NCI-H2227 treated with DMSO at 0.1 percent for 48 hours (cell line): Measurements from ENCODE around the gene PRIM2.
"Not testable (repeated sequence)": the region's sequence is repeated elsewhere in the genome, so short reads cannot be mapped to it uniquely, and the experiment has no call there.

Experiments used
- DNase-seq: peaks from one replicate; lab custom pipeline; 2025; lab: John Stamatoyannopoulos, UW

PRIM2 gene

GRCh38 chr6:57368965-57369731 lies 51.7 kb downstream of the PRIM2 start:
- not testable (repeated sequence) for DNase-seq

GRCh38 chr6:57371779-57372178 lies 54.3 kb downstream of the PRIM2 start:
- not testable (repeated sequence) for DNase-seq

DNA sequence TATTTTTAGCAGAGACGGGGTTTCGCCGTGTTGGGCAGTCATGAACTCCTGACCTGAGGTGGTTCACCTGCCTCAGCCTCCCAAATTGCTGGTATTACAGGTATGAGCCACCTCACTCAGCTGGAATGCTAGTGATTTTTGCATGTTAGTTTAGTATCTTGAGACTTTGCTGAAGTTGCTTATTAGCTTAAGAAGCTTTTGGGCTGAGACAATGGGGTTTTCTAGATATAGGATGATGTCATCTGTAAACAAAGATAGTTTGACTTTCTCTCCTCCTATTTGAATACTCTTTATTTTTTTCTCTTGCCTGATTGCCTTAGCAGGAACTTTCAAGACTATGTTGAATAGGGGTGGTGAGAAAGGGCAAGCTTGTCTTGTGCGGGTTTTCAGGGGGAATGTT lies 57.3 kb downstream of the PRIM2 start:
- not testable (repeated sequence) for DNase-seq

DNA sequence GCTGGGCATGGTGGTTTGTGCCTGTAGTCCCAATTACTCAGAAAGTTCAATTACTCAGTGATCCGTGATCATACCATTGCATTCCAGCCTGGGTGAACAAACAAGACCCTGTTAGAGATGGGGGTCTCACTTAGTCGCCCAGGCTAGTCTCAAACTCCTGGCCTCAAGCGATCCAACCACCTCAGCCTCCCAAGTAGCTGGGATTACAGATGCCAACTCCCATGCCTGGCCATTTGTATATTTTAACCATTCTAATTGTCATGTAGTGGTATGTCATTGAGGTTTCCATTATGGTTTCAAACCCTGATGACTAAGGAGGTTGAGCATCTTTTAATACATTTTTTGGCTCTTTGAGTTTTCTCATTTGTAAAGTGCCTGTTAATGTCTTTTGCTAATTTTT lies 58.7 kb downstream of the PRIM2 start:
- DNase-seq = not testable (repeated sequence)

DNA sequence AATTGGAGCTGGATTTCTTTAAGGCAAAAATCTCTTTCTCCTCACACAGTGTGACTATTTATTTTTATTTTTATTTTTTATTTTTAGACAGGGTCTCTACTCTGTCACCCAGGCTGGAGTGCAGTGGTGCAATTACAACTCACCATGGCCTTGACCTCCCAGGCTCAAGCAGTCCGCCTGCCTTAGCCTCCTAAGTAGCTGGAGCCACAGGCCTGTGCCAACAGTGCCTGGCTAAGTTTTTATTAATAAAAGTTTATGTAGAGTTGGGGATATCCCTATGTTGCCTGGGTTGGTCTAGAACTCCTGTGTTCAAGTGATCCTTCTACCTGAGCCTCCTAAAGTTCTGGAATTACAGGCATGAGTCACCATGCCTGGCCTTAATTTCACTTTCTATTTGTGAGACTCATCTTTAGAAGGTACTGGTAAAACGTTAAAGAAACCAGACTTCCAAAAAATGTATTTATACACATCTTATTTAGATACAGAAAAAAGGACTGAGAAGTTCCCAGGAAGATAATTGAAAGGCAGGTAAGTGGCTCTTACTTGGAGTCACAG lies 71.7 kb downstream of the PRIM2 start:
- DNase-seq = not testable (repeated sequence)

GRCh38 chr6:57390818-57391217 lies 73.4 kb downstream of the PRIM2 start:
- DNase-seq = not testable (repeated sequence)

- DNase-seq = not testable (repeated sequence)
Measured at GRCh38 chr6:57392047-57392446, 74.6 kb downstream of the PRIM2 start.

- not testable (repeated sequence) for DNase-seq
Measured at GRCh38 chr6:57419341-57419740, 101.9 kb downstream of the PRIM2 start.

DNA sequence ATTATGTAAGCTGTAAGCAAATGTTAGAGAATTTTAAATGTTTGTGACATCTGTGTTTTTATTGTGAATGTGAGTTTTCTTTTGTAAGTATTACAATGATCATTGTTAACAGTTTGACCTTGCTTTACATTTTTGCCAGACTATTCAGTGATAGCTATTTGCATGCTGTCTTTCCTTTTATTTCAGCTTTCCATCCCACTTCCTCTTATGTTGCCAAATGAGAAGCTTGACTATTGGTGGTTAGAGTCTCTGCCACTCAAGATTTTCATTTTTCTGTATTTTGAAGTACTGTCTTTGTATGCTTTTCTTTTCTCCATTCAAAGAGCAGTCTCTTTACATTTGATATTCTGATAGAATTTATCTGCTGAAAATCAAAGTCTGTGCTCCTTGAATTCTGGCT lies 104.1 kb downstream of the PRIM2 start:
- DNase-seq = no peak

GRCh38 chr6:57423468-57423867 lies 106.0 kb downstream of the PRIM2 start:
- no peak for DNase-seq

DNA sequence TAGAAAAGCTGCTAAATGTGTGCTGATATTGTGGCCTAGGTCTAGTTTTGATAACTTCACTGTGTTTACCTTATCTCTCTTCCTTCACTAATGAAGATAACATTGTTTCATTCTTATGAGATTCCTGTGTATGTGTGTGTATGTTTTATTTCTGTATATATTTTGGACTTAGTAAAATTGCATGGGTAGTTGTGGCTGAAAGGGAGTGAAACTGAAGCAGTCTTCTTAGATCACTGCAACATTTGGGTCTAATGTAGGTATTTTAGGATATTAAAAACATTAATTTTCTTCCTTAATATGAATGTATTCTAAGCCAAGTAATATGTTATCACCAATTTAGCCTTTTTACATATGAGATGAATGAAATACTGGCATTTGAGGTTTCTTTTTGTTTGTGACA lies 114.3 kb downstream of the PRIM2 start:
- not testable (repeated sequence) for DNase-seq

DNA sequence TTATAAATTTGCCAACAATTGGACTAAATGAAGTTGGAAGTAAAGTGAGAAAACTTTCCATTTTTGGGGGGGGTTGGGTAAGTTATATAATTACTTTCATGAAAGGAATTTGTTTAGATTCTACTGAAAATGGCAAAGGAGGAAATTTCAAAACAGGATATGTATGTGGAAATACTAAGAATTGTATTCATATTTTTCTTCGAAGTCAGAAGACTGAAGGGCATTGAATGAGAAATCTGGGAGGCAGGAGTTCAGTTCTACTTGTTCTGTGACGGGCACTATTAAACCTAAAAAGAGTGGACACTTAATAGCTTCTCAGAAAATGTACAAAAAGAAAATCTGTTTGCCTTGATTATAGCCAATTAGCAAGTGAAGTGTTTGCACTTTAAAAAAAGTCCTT lies 114.7 kb downstream of the PRIM2 start:
- DNase-seq = no peak

DNA sequence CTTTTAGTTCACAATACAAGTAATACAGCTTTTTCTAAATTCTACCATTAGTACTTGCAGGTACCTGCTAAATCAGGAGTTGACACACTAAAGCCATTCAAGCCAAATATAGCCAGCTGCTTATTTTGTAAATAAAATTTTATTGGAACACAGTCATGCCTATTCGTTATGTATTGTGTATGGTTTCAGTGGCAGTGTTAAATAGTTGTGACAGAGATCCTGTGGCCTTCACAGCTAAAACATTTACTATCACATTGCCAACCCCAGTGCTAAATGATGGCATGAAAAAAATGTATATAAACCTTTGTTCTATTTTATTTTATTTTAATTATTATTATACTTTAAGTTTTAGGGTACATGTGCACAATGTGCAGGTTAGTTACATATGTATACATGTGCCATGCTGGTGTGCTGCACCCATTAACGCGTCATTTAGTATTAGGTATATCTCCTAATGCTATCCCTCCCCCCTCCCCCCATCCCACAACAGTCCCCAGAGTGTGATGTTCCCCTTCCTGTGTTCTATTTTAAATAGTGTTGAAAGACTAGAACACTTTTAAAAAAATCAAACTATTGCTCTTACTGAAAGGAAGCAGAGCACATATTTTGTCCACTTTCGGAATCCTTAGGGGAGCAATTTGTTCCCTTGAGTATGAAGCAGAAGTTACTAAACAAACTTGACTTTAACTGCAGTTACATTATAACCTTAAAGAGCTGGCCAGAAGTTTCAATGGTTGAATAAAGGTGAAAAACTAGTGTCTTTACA lies 115.7 kb downstream of the PRIM2 start:
- no peak for DNase-seq

GRCh38 chr6:57433790-57434189 lies 116.4 kb downstream of the PRIM2 start:
- DNase-seq = not testable (repeated sequence)

DNA sequence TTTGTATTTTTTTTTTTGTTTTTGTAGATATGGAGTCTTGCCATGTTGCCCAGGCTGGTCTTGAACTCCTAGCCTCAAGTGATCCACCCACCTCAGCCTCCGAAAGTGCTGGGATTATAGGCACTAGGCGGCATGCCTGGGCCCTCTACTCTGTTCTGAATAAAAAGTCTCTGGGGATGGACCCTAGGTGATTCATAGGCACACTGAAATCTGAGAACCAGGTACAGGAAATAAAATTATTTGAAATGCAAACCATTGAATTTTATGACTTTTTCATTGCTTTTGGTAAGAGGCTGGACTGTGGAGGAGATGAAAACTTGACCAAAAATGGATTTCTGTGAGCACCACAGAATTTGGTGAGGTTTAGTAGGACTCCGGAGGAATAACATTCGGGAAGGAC lies 117.5 kb downstream of the PRIM2 start:
- no peak for DNase-seq

- DNase-seq = no peak
Measured at GRCh38 chr6:57435475-57436160, 118.2 kb downstream of the PRIM2 start.

DNA sequence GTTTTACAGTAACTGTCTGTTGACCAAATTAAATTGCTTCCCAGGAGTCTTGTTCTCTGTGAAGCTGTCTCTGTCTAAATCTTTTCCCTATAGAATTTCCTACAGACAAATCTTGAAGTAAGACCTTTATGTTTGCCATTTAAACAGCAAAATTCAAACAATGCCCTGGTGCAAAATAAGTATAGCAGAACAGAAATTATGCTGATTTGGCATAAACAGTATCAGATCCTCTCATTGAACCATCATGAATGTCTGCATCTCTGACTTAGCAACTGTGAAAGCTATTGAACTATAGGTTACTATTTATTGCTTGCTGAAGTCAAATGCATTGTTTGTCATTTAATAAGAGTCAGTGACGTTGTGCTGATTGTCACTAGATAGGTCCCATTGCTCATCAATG lies 123.3 kb downstream of the PRIM2 start:
- DNase-seq = not testable (repeated sequence)

GRCh38 chr6:57442133-57442532 lies 124.7 kb downstream of the PRIM2 start:
- not testable (repeated sequence) for DNase-seq

DNA sequence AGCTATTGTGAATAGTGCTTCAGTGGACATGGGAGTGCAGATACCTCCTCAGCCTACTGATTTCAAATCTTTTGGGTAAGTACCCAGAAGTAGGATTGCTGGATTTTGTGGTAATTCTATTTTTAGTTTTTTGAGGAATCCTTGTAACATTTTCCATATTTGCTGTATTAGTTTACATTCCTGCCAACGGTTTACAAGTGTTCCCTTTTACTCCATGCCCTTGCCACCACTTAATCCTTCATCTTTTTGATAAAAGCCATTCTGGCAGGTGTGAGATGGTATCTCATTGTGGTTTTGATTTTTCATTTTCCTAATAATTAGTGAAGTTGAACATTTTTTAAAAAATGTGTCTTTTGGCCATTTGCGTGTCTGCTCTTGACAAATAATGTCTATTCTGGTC lies 125.8 kb downstream of the PRIM2 start:
- not testable (repeated sequence) for DNase-seq

DNA sequence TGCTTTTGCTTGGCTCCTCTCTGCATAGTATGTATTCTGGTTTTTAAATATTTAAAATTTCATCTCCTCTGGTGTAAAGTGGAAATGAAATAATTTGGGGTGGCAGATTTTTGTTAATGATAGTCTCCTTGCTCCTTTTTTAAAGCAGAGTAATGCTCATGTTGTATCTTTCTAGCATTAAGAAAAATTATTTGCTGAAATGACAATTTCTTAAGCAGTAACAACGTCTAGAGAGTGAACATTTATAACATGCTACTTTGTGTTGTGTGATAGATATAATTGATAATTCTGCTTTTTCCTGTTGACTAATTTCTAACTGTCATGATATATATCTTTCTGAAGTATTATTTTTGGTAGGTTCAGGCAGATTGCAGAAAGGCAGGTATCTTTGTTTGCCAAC lies 127.4 kb downstream of the PRIM2 start:
- DNase-seq = not testable (repeated sequence)

- not testable (repeated sequence) for DNase-seq
Measured at GRCh38 chr6:57445379-57445778, 127.9 kb downstream of the PRIM2 start.

DNA sequence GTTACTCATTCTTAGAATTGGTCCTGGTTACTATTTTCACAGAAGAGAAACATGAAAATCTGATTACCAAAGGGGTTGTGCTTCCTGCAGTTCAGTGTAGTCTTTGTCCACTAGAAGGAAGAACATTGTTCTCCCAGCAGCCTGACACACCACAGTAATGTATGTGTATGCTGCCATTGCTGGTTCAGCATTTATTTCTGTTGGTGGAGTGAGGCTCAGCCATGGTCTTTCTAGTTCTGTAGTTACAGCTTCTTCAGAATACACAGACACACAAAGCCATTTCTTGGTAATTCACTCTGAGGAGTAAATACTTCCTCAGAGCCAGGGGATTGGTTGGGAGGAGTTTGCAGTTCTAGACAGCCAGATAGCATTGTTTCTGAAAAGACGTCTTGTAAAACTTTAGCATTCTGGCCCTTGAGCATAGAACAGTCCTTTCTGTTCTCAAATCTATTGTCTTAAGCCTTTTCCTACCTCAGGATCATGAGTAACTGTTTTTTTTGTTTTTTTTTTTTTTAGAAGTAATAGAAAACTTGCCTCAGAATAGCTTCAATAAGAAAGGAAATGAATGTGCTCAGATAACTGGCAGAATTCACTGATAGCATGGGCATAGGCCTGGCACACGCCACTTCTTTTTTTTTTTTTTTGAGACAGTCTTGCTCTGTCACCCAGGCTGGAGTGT lies 128.5 kb downstream of the PRIM2 start:
- DNase-seq = not testable (repeated sequence)
